HPDE6-E6E7 (cell line): ENCODE results near the gene POT1.
A peak's percentile ranks its signal among the peaks of the same experiment; 100 is the strongest.

Experiments used
- DNase-seq: peaks from one replicate; pipeline ENCODE4 v3.0.0; 2011; ENCODE audit warnings: missing footprints; ENCODE audit errors: extremely low spot score

The POT1 gene

GRCh38 chr7:124912972-124913371 lies 16.7 kb downstream of the POT1 start:
- DNase-seq: no peak

- no peak for DNase-seq
Observed at GRCh38 chr7:124909808-124910207, 19.8 kb downstream of the POT1 start.

- DNase-seq: no peak
Observed at GRCh38 chr7:124908259-124908658, 21.4 kb downstream of the POT1 start.

GRCh38 chr7:124907490-124907889 lies 22.1 kb downstream of the POT1 start:
- DNase-seq: no peak

- no peak for DNase-seq
Observed at GRCh38 chr7:124898531-124898930, 31.1 kb downstream of the POT1 start.

GRCh38 chr7:124896001-124896400 lies 33.6 kb downstream of the POT1 start:
- no peak for DNase-seq

- no peak for DNase-seq
Observed at GRCh38 chr7:124893140-124893827, 36.3 kb downstream of the POT1 start.

- DNase-seq: no peak
Observed at GRCh38 chr7:124887247-124887646, 42.4 kb downstream of the POT1 start.

- no peak for DNase-seq
Observed at GRCh38 chr7:124881981-124882380, 47.6 kb downstream of the POT1 start.

GRCh38 chr7:124879771-124880170 lies 49.9 kb downstream of the POT1 start:
- no peak for DNase-seq

GRCh38 chr7:124879103-124879502 lies 50.5 kb downstream of the POT1 start:
- DNase-seq: no peak

- DNase-seq: no peak
Observed at GRCh38 chr7:124874644-124875163, 54.9 kb downstream of the POT1 start.

- no peak for DNase-seq
Observed at GRCh38 chr7:124857672-124858235, 71.9 kb downstream of the POT1 start.

- peak; percentile 1 for DNase-seq
Observed at GRCh38 chr7:124856299-124856888, 73.2 kb downstream of the POT1 start.

GRCh38 chr7:124843336-124843735 lies 86.3 kb downstream of the POT1 start:
- DNase-seq: no peak

- no peak for DNase-seq
Observed at GRCh38 chr7:124840435-124840834, 89.2 kb downstream of the POT1 start.

GRCh38 chr7:124839687-124840086 lies 89.9 kb downstream of the POT1 start:
- no peak for DNase-seq

GRCh38 chr7:124836173-124836572 lies 93.5 kb downstream of the POT1 start:
- DNase-seq: no peak

GRCh38 chr7:124818807-124819206 lies 110.8 kb downstream of the POT1 start:
- DNase-seq: no peak

GRCh38 chr7:124813994-124814798 lies 115.4 kb downstream of the POT1 start:
- DNase-seq: no peak

- DNase-seq: no peak
Observed at GRCh38 chr7:124812764-124813163, 116.9 kb downstream of the POT1 start.

- DNase-seq: no peak
Observed at GRCh38 chr7:124811341-124811740, 118.3 kb downstream of the POT1 start.
